Bronchial epithelial cell (primary cell): ENCODE measurements around the gene MED12L. TPM values are rescaled to one million over a fixed set of nuclear protein-coding genes. Genes with fewer than 3 reads are reported as not detected.
A peak's percentile ranks its signal among the peaks of the same experiment; 100 is the strongest.

Experiments
- DNase-seq: peaks from one replicate; pipeline ENCODE4 v3.0.0-alpha.2; 2010; ENCODE audit warnings: low read depth
- FAIRE-seq: peaks from 2 replicates; lab custom pipeline; 2011; peaks lifted over from hg19 to GRCh38; lab: Jason Lieb, UNC
- H3K27me3 ChIP-seq: 2 replicates; pipeline ENCODE4 v1.5.1; 2011; ENCODE audit warnings: low read length; ENCODE audit not compliant: control insufficient read depth, insufficient read depth
- H3K36me3 ChIP-seq: 2 replicates; pipeline ENCODE4 v1.5.1; 2011; ENCODE audit warnings: low read length; ENCODE audit not compliant: control insufficient read depth, insufficient read depth
- H3K4me3 ChIP-seq: 2 replicates; pipeline ENCODE4 v1.5.1; 2011; ENCODE audit warnings: mild to moderate bottlenecking, low read depth, low read length, control low read depth
- total RNA-seq: library from RNA; depleted of rRNA; stranded (reverse); fragments of >200 nt; gene quantifications from 2 replicates; pipeline ENCODE4 v1.2.1, GENCODE V29; 2014
- TF ChIP-seq, protein P1 (sequence below): IDR thresholded peaks from 2 replicates; pipeline ENCODE4 v1.5.1; 2011; ENCODE audit warnings: mild to moderate bottlenecking, moderate library complexity, low read length, control low read depth, inconsistent platforms; ENCODE audit not compliant: insufficient read depth, severe bottlenecking

The MED12L gene
- total RNA-seq, 1 donor from 2014 or later = 0.26 TPM

DNA sequence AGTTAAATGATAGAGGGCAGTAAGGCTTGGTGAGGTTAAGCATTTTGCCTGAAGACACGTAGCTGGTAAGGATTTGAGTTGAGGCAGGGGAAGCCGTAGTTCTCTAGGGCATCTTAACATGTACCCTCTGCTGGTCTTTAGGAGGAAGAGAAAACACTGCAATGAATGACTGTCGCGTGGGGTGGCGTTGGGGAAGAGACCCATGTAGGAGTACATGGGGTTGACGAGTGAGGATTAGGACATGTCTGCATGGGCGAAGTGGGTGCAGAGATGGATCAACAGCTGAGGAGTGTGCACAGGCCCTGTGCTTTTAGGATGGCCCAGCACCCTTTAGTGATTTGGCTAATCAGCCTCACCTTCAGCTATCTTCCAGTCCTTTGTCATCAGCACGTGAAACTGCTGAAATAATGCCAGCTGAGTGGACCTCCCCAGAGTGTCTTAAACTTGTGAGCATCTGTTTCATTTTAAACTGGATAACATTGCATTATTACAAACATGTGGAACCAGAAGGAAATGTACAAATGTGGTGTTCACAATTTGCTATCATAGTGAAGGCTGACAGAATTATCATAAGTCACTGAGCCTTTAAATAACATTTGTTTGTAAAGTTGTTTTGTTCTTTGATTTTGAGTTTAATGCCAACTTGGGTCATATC, 177.5 kb downstream of the MED12L start:
- no peak for DNase-seq
- Histone ChIP-seq H3K27me3 (no peaks in the 10 kb centered on the region), H3K4me3 (no peak overlapping the region), H3K36me3 (no peaks in the 10 kb centered on the region)
- TF ChIP-seq, protein P1, sequence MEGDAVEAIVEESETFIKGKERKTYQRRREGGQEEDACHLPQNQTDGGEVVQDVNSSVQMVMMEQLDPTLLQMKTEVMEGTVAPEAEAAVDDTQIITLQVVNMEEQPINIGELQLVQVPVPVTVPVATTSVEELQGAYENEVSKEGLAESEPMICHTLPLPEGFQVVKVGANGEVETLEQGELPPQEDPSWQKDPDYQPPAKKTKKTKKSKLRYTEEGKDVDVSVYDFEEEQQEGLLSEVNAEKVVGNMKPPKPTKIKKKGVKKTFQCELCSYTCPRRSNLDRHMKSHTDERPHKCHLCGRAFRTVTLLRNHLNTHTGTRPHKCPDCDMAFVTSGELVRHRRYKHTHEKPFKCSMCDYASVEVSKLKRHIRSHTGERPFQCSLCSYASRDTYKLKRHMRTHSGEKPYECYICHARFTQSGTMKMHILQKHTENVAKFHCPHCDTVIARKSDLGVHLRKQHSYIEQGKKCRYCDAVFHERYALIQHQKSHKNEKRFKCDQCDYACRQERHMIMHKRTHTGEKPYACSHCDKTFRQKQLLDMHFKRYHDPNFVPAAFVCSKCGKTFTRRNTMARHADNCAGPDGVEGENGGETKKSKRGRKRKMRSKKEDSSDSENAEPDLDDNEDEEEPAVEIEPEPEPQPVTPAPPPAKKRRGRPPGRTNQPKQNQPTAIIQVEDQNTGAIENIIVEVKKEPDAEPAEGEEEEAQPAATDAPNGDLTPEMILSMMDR = no peak
- FAIRE-seq = peak; percentile 32

DNA sequence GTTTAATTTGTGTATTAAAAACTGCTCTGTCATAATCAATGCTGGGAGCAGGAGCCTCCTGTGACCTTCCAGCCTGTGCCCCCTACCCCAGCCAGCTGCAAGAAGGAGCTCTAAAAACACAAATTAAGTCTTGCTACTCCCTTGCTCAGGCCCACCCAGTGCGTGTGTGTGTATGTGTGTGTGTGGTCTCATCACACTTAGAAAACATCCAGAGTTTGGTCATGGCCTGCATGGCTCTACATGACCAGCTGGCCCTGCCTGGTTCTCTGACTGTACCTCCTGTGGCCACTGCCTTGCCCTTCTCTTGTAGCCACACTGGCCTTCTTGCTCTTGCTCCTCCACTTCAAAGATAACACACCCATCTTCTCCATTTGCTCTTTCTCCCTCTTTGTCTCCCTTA, 179.1 kb downstream of the MED12L start:
- DNase-seq (no peak), FAIRE-seq (no peak)
- H3K27me3 ChIP-seq = no peaks in the 10 kb centered on the region
- no peak overlapping the region for H3K4me3 ChIP-seq
- TF ChIP-seq, protein P1 = no peak
- no peaks in the 10 kb centered on the region for H3K36me3 ChIP-seq

DNA sequence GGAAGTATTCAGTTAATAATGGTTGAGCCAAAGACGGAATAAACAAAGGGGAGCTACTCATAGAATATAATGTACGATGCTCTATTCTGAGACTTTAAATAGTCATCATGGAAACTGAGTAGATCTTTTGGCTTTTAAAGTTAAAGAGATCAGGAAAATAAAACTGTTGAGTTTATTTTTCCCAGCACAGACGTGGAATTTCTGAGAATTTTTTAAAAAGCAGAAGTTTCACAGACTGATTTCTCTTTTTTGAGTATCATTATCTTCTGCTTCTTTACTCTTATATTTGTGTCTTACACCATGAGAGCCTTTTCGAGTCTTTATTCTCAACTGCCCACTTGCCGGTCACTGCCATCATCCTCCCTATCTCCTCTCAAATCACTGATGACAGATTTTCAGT, 179.7 kb downstream of the MED12L start:
- TF ChIP-seq, protein P1 = no peak

DNA sequence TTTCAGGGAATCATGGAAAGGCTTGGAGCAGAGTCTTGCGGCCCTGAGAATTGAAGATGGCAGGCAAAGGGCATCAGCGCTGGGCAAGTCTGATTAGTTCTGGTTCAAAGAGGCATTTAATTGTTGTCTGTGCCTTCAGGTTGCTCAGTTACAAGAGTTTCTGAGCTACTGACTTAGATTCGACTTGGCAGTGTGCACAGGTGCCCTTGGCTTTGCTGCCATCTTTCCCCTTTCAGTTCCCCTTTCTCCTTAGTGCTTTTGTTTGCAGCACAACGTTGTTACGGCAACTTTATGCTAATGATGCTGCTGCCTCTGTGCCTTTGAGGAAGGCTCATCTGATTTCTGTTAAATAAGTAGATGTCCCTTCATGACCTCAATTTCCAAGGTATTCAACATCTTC, 180.4 kb downstream of the MED12L start:
- H3K4me3 ChIP-seq = no peak overlapping the region
- TF ChIP-seq, protein P1 = no peak

More for the DNA sequence above, 179.7 kb downstream of the MED12L start:
- no peak overlapping the region for H3K4me3 ChIP-seq
- FAIRE-seq (no peak), DNase-seq (no peak)
- no peaks in the 10 kb centered on the region for H3K36me3 ChIP-seq
- no peaks in the 10 kb centered on the region for H3K27me3 ChIP-seq

DNA sequence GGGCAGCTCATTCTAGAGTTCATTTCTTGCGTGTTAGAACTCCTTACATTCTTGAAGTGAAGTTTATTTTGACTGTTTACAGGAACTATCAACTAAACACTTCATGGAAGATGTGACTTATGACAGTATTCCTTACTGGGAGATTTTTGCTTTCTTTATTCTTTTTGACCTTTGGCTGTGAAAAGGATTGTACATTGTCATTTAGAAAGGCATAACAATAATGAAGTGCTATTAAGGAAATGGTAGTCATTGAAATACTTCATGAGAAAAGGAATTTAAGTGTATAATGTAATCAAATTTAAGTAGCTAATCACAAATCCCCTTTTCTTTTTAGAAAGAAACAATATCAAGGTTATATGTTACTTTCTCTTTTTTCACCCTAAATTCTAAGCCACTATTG, 181.6 kb downstream of the MED12L start:
- Histone ChIP-seq H3K36me3 (no peaks in the 10 kb centered on the region), H3K27me3 (no peaks in the 10 kb centered on the region), H3K4me3 (no peak overlapping the region)
- no peak for FAIRE-seq
- TF ChIP-seq, protein P1 = no peak
- no peak for DNase-seq

More for the DNA sequence above, 180.4 kb downstream of the MED12L start:
- FAIRE-seq = no peak
- DNase-seq = no peak
- no peaks in the 10 kb centered on the region for H3K27me3 ChIP-seq
- no peaks in the 10 kb centered on the region for H3K36me3 ChIP-seq
